CD4-positive, CD25-positive, alpha-beta regulatory T cell (primary cell): ENCODE measurements around the gene HNF1B. TPM values are rescaled to one million over a fixed set of nuclear protein-coding genes. Genes with fewer than 3 reads are reported as not detected.
"Not testable (repeated sequence)": the region's sequence is repeated elsewhere in the genome, so short reads cannot be mapped to it uniquely, and the experiment has no call there.

Experiments
- ATAC-seq, 2 donors: fragments of 150-1000 bp; cut with Tn5 transposase; one replicate each; pipeline ENCODE4 v1.10.0; 2021; ENCODE audit warnings: low read depth in 2 of 2, moderate number of reproducible peaks in 2 of 2, moderate library complexity in 1 of 2
- DNase-seq, 3 donors: peaks; one replicate each; pipeline versions ENCODE4 v3.0.0 to v3.0.0-alpha.2; 2012 to 2022; ENCODE audit warnings: mixed read lengths in 1 of 3
- H3K27ac ChIP-seq: one replicate; pipeline ENCODE4 v1.7.0; 2013; ENCODE audit warnings: mild to moderate bottlenecking, low read length; ENCODE audit not compliant: insufficient read depth, poor library complexity, severe bottlenecking
- H3K27me3 ChIP-seq: one replicate; pipeline ENCODE4 v1.7.0; 2013; ENCODE audit warnings: low read length; ENCODE audit not compliant: control insufficient read depth, insufficient read depth
- H3K36me3 ChIP-seq: one replicate; pipeline ENCODE4 v1.7.0; 2013; ENCODE audit warnings: mild to moderate bottlenecking, low read length, moderate library complexity; ENCODE audit not compliant: control insufficient read depth, insufficient read depth
- H3K4me1 ChIP-seq: 2 replicates; pipeline ENCODE4 v1.7.0; 2013; ENCODE audit warnings: mild to moderate bottlenecking, low read length; ENCODE audit not compliant: insufficient read depth, control insufficient read depth, poor library complexity, severe bottlenecking
- H3K4me3 ChIP-seq: one replicate; pipeline ENCODE4 v1.7.0; 2013; ENCODE audit warnings: low read depth, mild to moderate bottlenecking, low read length, moderate library complexity
- H3K9me3 ChIP-seq, 2 experiments: 1 replicate in 1 of 2; 2 replicates in 1 of 2; pipeline ENCODE4 v1.7.0; 2013; ENCODE audit warnings: low read length in 2 of 2, mild to moderate bottlenecking in 1 of 2, moderate library complexity in 1 of 2; ENCODE audit not compliant: control insufficient read depth in 2 of 2
- H3K27ac Mint-ChIP-seq, 3 donors: one replicate each; pipeline ENCODE4 v1.8.0; 2020 to 2022; ENCODE audit warnings: mild to moderate bottlenecking in 3 of 3, mixed read lengths in 3 of 3, moderate library complexity in 2 of 3
- H3K27me3 Mint-ChIP-seq: one replicate; pipeline ENCODE4 v1.8.0; 2022; ENCODE audit warnings: mild to moderate bottlenecking, mixed read lengths
- H3K36me3 Mint-ChIP-seq: one replicate; pipeline ENCODE4 v1.8.0; 2020; ENCODE audit warnings: mixed read lengths
- H3K4me1 Mint-ChIP-seq, 4 donors: one replicate each; pipeline ENCODE4 v1.8.0; 2020 to 2022; ENCODE audit warnings: mixed read lengths in 4 of 4, mild to moderate bottlenecking in 1 of 4
- H3K4me3 Mint-ChIP-seq, 4 donors: one replicate each; pipeline ENCODE4 v1.8.0; 2020 to 2022; ENCODE audit warnings: mild to moderate bottlenecking in 4 of 4, mixed read lengths in 4 of 4, moderate library complexity in 3 of 4
- H3K9me3 Mint-ChIP-seq, 7 donors: one replicate each; pipeline ENCODE4 v1.8.0; 2020 to 2022; ENCODE audit warnings: mixed read lengths in 7 of 7, mild to moderate bottlenecking in 3 of 7, moderate library complexity in 2 of 7
- polyA plus RNA-seq, 4 donors: library from polyadenylated mRNA; unstranded; fragments of 300-500 nt; fragmentation: Illumina TruSeq; gene quantifications; one replicate each; pipeline ENCODE4 v1.2.3, GENCODE V29; 2021
- total RNA-seq: library from RNA; stranded (reverse); gene quantifications from one replicate; pipeline ENCODE4 v1.2.3, GENCODE V29; 2022

The HNF1B gene
- total and polyA plus RNA-seq, 5 donors from 2014 or later = not detected

GRCh38 chr17:37787055-37787757 lies 42.3 kb upstream of the HNF1B start:
- no peaks in the 10 kb centered on the region for H3K4me1 Mint-ChIP-seq
- no peaks in the 10 kb centered on the region for H3K4me1 ChIP-seq
- H3K36me3 Mint-ChIP-seq = peaks cover 3% of the 10 kb centered on the region
- H3K27me3 ChIP-seq = peaks cover 24% of the 10 kb centered on the region
- no peak overlapping the region for H3K27ac ChIP-seq
- ATAC-seq (no peak), DNase-seq (no peak)
- H3K27ac Mint-ChIP-seq = no peak overlapping the region
- no peak overlapping the region for H3K4me3 ChIP-seq
- H3K9me3 Mint-ChIP-seq = no peaks in the 10 kb centered on the region
- no peaks in the 10 kb centered on the region for H3K36me3 ChIP-seq
- no peaks in the 10 kb centered on the region for H3K9me3 ChIP-seq
- H3K27me3 Mint-ChIP-seq = peaks cover 36% of the 10 kb centered on the region
- H3K4me3 Mint-ChIP-seq = no peak overlapping the region

- H3K27ac Mint-ChIP-seq = no peak overlapping the region
- H3K9me3 Mint-ChIP-seq = no peaks in the 10 kb centered on the region
- Histone ChIP-seq H3K4me1 (no peaks in the 10 kb centered on the region), H3K27ac (no peak overlapping the region), H3K27me3 (peaks cover 22% of the 10 kb centered on the region), H3K9me3 (no peaks in the 10 kb centered on the region), H3K36me3 (no peaks in the 10 kb centered on the region), H3K4me3 (no peak overlapping the region)
- H3K36me3 Mint-ChIP-seq = peaks cover 3% of the 10 kb centered on the region
- ATAC-seq (no peak), DNase-seq (no peak)
- H3K27me3 Mint-ChIP-seq = peaks cover 36% of the 10 kb centered on the region
- no peak overlapping the region for H3K4me3 Mint-ChIP-seq
- no peaks in the 10 kb centered on the region for H3K4me1 Mint-ChIP-seq
These were observed 41.6 kb upstream of the HNF1B start for GRCh38 chr17:37786481-37786880.

- ATAC-seq, H3K36me3 Mint-ChIP-seq, DNase-seq, H3K27ac ChIP-seq, H3K4me1 ChIP-seq, H3K4me1 Mint-ChIP-seq, H3K27ac Mint-ChIP-seq, H3K4me3 ChIP-seq, H3K36me3 ChIP-seq, H3K9me3 ChIP-seq, H3K9me3 Mint-ChIP-seq, H3K4me3 Mint-ChIP-seq: not testable (repeated sequence)
- peaks cover 26% of the 10 kb centered on the region for H3K27me3 Mint-ChIP-seq
- peaks cover 13% of the 10 kb centered on the region for H3K27me3 ChIP-seq
These were observed 37.6 kb upstream of the HNF1B start for GRCh38 chr17:37782460-37782859.

- no peaks in the 10 kb centered on the region for H3K4me1 ChIP-seq
- Mint-ChIP-seq H3K27me3 (peaks cover 26% of the 10 kb centered on the region), H3K36me3 (no peaks in the 10 kb centered on the region), H3K4me1 (no peaks in the 10 kb centered on the region), H3K27ac (no peak overlapping the region), H3K4me3 (no peak overlapping the region), H3K9me3 (no peaks in the 10 kb centered on the region)
- H3K27ac ChIP-seq = no peak overlapping the region
- H3K27me3 ChIP-seq = peaks cover 9% of the 10 kb centered on the region
- DNase-seq (no peak), ATAC-seq (no peak)
- no peaks in the 10 kb centered on the region for H3K36me3 ChIP-seq
- no peak overlapping the region for H3K4me3 ChIP-seq
- H3K9me3 ChIP-seq = no peaks in the 10 kb centered on the region
These were observed 36.6 kb upstream of the HNF1B start for GRCh38 chr17:37781451-37781850.

- H3K27ac ChIP-seq = no peak overlapping the region
- peaks cover 0 to 9% (median 7%) of the 10 kb centered on the region in 4 donors for H3K4me1 Mint-ChIP-seq
- peaks cover 26% of the 10 kb centered on the region for H3K27me3 Mint-ChIP-seq
- no peaks in the 10 kb centered on the region for H3K9me3 Mint-ChIP-seq
- DNase-seq (no peak), ATAC-seq (no peak)
- H3K4me3 Mint-ChIP-seq = no peak overlapping the region
- H3K36me3 ChIP-seq = no peaks in the 10 kb centered on the region
- H3K27me3 ChIP-seq = peaks cover 8% of the 10 kb centered on the region
- H3K4me3 ChIP-seq = no peak overlapping the region
- H3K9me3 ChIP-seq = no peaks in the 10 kb centered on the region
- no peak overlapping the region for H3K27ac Mint-ChIP-seq
- H3K36me3 Mint-ChIP-seq = no peaks in the 10 kb centered on the region
- H3K4me1 ChIP-seq = peaks cover 9% of the 10 kb centered on the region
These were observed 34.7 kb upstream of the HNF1B start for GRCh38 chr17:37779554-37779953.

GRCh38 chr17:37774504-37774903 lies 29.6 kb upstream of the HNF1B start:
- H3K9me3 Mint-ChIP-seq = no peaks in the 10 kb centered on the region
- H3K4me3 Mint-ChIP-seq = no peak overlapping the region

GRCh38 chr17:37772982-37773381 lies 28.1 kb upstream of the HNF1B start:
- Histone ChIP-seq H3K4me3 (no peak overlapping the region), H3K9me3 (no peaks in the 10 kb centered on the region), H3K4me1 (peaks cover 14% of the 10 kb centered on the region), H3K27ac (no peak overlapping the region), H3K27me3 (no peaks in the 10 kb centered on the region), H3K36me3 (no peaks in the 10 kb centered on the region)
- Mint-ChIP-seq H3K27ac (no peak overlapping the region), H3K9me3 (no peaks in the 10 kb centered on the region), H3K36me3 (peaks cover 4% of the 10 kb centered on the region), H3K27me3 (peaks cover 4% of the 10 kb centered on the region), H3K4me3 (no peak overlapping the region), H3K4me1 (peaks cover 0 to 22% (median 13%) of the 10 kb centered on the region in 4 donors)
- DNase-seq (no peak), ATAC-seq (no peak)

More at GRCh38 chr17:37774504-37774903, 29.6 kb upstream of the HNF1B start:
- H3K27ac ChIP-seq = peak overlapping the region; percentile 6
- no peaks in the 10 kb centered on the region for H3K9me3 ChIP-seq
- ATAC-seq (peak; percentile 66 to 88), DNase-seq (peak in 2 of 3 donors; percentile 2 to 83)
- no peaks in the 10 kb centered on the region for H3K27me3 ChIP-seq
- H3K4me3 ChIP-seq = peak overlapping the region; percentile 42
- H3K4me1 ChIP-seq = peaks cover 14% of the 10 kb centered on the region
- no peaks in the 10 kb centered on the region for H3K36me3 ChIP-seq
- peak overlapping the region in 2 of 3 donors; percentile 14 to 69 for H3K27ac Mint-ChIP-seq
- H3K27me3 Mint-ChIP-seq = peaks cover 8% of the 10 kb centered on the region
- peaks cover 0 to 22% (median 13%) of the 10 kb centered on the region in 4 donors for H3K4me1 Mint-ChIP-seq
- peaks cover 4% of the 10 kb centered on the region for H3K36me3 Mint-ChIP-seq
